Activated naive CD8-positive, alpha-beta T cell (primary cell): ENCODE results near the gene ROBO2.

Experiments
- H3K27ac Mint-ChIP-seq: one replicate; pipeline ENCODE4 v1.8.0; 2021; ENCODE audit warnings: mixed read lengths
- H3K27me3 Mint-ChIP-seq: one replicate; pipeline ENCODE4 v1.8.0; 2021; ENCODE audit warnings: mixed read lengths
- H3K36me3 Mint-ChIP-seq: one replicate; pipeline ENCODE4 v1.8.0; 2021; ENCODE audit warnings: mixed read lengths
- H3K4me1 Mint-ChIP-seq: one replicate; pipeline ENCODE4 v1.8.0; 2021; ENCODE audit warnings: low read depth, mixed read lengths
- H3K4me3 Mint-ChIP-seq: one replicate; pipeline ENCODE4 v1.8.0; 2021; ENCODE audit warnings: mild to moderate bottlenecking, mixed read lengths
- H3K9me3 Mint-ChIP-seq: one replicate; pipeline ENCODE4 v1.8.0; 2021; ENCODE audit warnings: low read depth, mixed read lengths

The ROBO2 gene

GRCh38 chr3:77039606-77040171 is at the start of gene ROBO2:
TSS of gene ROBO2 (plus strand) at chr3:77040099. CDS start at chr3:77040786, 687 bp downstream.
- H3K36me3 Mint-ChIP-seq: no peaks in the 10 kb centered on the region
- H3K4me1 Mint-ChIP-seq: peaks cover 3% of the 10 kb centered on the region
- H3K4me3 Mint-ChIP-seq: no peak within 1 kb of the TSS
- no peaks in the 10 kb centered on the region for H3K9me3 Mint-ChIP-seq
- no peak within 1 kb of the TSS for H3K27ac Mint-ChIP-seq
- peaks cover 16% of the 10 kb centered on the region for H3K27me3 Mint-ChIP-seq

GRCh38 chr3:76990606-76991005 is 49.3 kb upstream of the ROBO2 start:
- H3K27me3 Mint-ChIP-seq: no peaks in the 10 kb centered on the region
- H3K27ac Mint-ChIP-seq: no peak overlapping the region
- peaks cover 8% of the 10 kb centered on the region for H3K9me3 Mint-ChIP-seq
- no peaks in the 10 kb centered on the region for H3K4me1 Mint-ChIP-seq
- no peak overlapping the region for H3K4me3 Mint-ChIP-seq
- no peaks in the 10 kb centered on the region for H3K36me3 Mint-ChIP-seq

GRCh38 chr3:76991165-76991564 is 48.7 kb upstream of the ROBO2 start:
- Mint-ChIP-seq H3K4me1 (no peaks in the 10 kb centered on the region), H3K27me3 (no peaks in the 10 kb centered on the region), H3K27ac (no peak overlapping the region), H3K36me3 (no peaks in the 10 kb centered on the region), H3K9me3 (peaks cover 8% of the 10 kb centered on the region), H3K4me3 (no peak overlapping the region)

DNA sequence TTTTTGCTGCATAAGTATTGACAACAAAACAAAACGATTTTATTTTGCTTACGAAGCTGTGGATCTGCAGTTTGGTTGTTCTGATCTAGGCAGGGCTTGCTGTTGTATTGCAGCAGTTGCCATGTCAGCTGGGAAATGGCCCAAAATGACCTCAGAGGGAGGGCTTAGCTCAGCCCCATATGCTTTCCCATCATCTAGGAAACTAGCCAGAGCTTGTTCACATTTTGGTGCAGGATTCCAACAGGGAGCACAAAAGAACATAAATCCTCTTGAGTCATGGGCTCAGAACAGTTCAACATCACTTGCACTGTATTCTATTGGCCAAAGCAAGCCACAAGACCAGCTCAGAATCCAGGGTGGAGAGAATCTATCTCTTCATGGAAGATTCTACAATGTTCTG is 42.2 kb upstream of the ROBO2 start:
- Mint-ChIP-seq H3K4me1 (no peaks in the 10 kb centered on the region), H3K4me3 (no peak overlapping the region), H3K27me3 (no peaks in the 10 kb centered on the region), H3K36me3 (no peaks in the 10 kb centered on the region), H3K9me3 (peaks cover 8% of the 10 kb centered on the region), H3K27ac (no peak overlapping the region)

GRCh38 chr3:76998555-76998954 is 41.3 kb upstream of the ROBO2 start:
- Mint-ChIP-seq H3K27me3 (no peaks in the 10 kb centered on the region), H3K4me3 (no peak overlapping the region), H3K9me3 (peaks cover 10% of the 10 kb centered on the region), H3K4me1 (no peaks in the 10 kb centered on the region), H3K27ac (no peak overlapping the region), H3K36me3 (no peaks in the 10 kb centered on the region)

DNA sequence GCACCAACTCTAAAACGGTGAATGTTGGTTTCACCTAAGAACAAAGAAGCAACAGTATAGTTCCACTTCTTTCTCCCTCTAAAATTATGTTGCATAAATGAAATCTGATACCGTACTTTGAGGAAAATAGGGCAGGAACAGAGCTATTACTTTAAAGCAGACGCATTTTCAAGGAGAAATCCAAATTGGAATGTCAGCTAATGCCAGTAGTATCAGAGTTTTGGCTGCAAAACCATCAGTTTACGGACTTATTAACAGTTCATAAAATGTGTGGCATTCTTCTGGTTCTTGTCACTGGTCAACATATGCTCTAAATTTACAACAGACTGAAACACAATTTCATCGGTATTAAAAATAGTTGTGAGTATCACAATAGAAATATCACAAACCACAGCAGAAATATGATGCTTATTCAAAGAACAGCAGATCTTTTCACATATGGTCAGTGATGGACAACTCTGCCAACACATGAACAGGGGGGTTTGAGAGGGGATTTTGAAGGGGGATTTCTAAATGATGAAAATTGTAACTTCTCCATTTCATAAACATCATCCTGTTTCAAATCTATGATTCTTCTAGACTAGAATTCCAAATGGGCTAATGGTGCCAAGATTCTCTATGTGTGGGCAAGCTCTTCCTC is 38.7 kb upstream of the ROBO2 start:
- Mint-ChIP-seq H3K27me3 (no peaks in the 10 kb centered on the region), H3K4me3 (no peak overlapping the region), H3K9me3 (peaks cover 14% of the 10 kb centered on the region), H3K4me1 (no peaks in the 10 kb centered on the region), H3K36me3 (no peaks in the 10 kb centered on the region), H3K27ac (no peak overlapping the region)

GRCh38 chr3:77014226-77014625 is 25.7 kb upstream of the ROBO2 start:
- Mint-ChIP-seq H3K36me3 (no peaks in the 10 kb centered on the region), H3K27ac (no peak overlapping the region)

GRCh38 chr3:77025471-77025870 is 14.4 kb upstream of the ROBO2 start:
- no peak overlapping the region for H3K27ac Mint-ChIP-seq
- peaks cover 6% of the 10 kb centered on the region for H3K9me3 Mint-ChIP-seq
- no peaks in the 10 kb centered on the region for H3K27me3 Mint-ChIP-seq

More at GRCh38 chr3:77014226-77014625, 25.7 kb upstream of the ROBO2 start:
- Mint-ChIP-seq H3K4me1 (no peaks in the 10 kb centered on the region), H3K9me3 (peaks cover 14% of the 10 kb centered on the region), H3K27me3 (no peaks in the 10 kb centered on the region), H3K4me3 (no peak overlapping the region)

GRCh38 chr3:77026904-77027634 is 12.8 kb upstream of the ROBO2 start:
- Mint-ChIP-seq H3K36me3 (no peaks in the 10 kb centered on the region), H3K9me3 (peaks cover 13% of the 10 kb centered on the region), H3K27ac (no peak overlapping the region), H3K27me3 (no peaks in the 10 kb centered on the region), H3K4me3 (no peak overlapping the region), H3K4me1 (no peaks in the 10 kb centered on the region)

More at GRCh38 chr3:77025471-77025870, 14.4 kb upstream of the ROBO2 start:
- H3K4me3 Mint-ChIP-seq: no peak overlapping the region
- H3K36me3 Mint-ChIP-seq: no peaks in the 10 kb centered on the region
- H3K4me1 Mint-ChIP-seq: no peaks in the 10 kb centered on the region

- Mint-ChIP-seq H3K36me3 (no peaks in the 10 kb centered on the region), H3K4me3 (no peak overlapping the region), H3K27me3 (no peaks in the 10 kb centered on the region), H3K4me1 (no peaks in the 10 kb centered on the region), H3K27ac (no peak overlapping the region), H3K9me3 (peaks cover 13% of the 10 kb centered on the region)
Observed at GRCh38 chr3:77028005-77028404, 11.9 kb upstream of the ROBO2 start.

DNA sequence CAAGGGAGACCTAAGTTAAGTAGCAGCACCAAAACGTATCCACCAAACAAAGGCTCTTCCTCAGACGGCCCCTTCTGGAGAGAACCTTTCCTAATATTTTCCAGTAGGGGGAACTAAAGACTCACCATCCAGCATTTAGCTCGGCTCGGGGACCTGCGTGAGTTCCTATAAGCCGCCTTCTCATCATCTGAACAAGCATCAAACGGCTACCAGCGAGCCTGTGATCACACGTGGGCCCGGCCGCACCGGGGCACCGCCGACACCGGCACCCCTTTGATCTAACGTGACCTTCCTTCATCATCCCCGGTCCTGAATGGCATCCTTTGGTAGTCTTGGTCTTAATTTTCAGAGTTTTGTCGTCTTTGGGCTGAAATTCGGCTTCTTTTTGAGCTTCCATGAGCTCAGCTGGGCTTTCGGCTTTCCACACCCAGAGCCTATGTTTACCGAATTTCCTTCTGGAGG is 1.4 kb upstream of the ROBO2 start:
- Mint-ChIP-seq H3K36me3 (no peaks in the 10 kb centered on the region), H3K27me3 (peaks cover 16% of the 10 kb centered on the region), H3K9me3 (no peaks in the 10 kb centered on the region), H3K4me3 (no peak overlapping the region), H3K27ac (no peak overlapping the region), H3K4me1 (peaks cover 3% of the 10 kb centered on the region)

GRCh38 chr3:77038930-77039605 is 831 bp upstream of the ROBO2 start:
- peaks cover 16% of the 10 kb centered on the region for H3K27me3 Mint-ChIP-seq
- H3K27ac Mint-ChIP-seq: no peak overlapping the region
- H3K36me3 Mint-ChIP-seq: no peaks in the 10 kb centered on the region
- peaks cover 3% of the 10 kb centered on the region for H3K4me1 Mint-ChIP-seq
- H3K9me3 Mint-ChIP-seq: no peaks in the 10 kb centered on the region
- no peak overlapping the region for H3K4me3 Mint-ChIP-seq

DNA sequence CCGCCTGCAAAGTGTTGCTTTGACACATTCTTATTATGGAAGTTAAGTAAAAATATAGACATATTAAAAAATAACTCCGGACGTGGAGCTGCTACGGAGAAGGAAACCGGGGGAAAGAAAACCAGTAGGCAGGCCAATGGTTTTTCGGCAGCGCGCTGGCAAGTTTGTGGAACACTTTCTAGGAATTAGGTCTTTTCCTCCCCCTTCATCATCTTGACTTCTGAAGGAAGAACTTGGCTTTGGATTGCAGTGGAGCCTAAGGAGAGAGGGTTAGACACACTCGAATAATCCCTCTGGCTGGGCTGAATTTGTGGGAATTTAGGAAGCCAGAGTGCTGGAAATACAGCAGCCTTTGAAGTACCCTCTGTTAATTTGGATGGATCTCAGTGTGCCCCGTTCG is 317 bp downstream of the ROBO2 start:
- H3K9me3 Mint-ChIP-seq: no peaks in the 10 kb centered on the region
- H3K27ac Mint-ChIP-seq: no peak overlapping the region
- peaks cover 3% of the 10 kb centered on the region for H3K4me1 Mint-ChIP-seq
- H3K4me3 Mint-ChIP-seq: no peak overlapping the region
- no peaks in the 10 kb centered on the region for H3K36me3 Mint-ChIP-seq
- H3K27me3 Mint-ChIP-seq: peaks cover 16% of the 10 kb centered on the region

DNA sequence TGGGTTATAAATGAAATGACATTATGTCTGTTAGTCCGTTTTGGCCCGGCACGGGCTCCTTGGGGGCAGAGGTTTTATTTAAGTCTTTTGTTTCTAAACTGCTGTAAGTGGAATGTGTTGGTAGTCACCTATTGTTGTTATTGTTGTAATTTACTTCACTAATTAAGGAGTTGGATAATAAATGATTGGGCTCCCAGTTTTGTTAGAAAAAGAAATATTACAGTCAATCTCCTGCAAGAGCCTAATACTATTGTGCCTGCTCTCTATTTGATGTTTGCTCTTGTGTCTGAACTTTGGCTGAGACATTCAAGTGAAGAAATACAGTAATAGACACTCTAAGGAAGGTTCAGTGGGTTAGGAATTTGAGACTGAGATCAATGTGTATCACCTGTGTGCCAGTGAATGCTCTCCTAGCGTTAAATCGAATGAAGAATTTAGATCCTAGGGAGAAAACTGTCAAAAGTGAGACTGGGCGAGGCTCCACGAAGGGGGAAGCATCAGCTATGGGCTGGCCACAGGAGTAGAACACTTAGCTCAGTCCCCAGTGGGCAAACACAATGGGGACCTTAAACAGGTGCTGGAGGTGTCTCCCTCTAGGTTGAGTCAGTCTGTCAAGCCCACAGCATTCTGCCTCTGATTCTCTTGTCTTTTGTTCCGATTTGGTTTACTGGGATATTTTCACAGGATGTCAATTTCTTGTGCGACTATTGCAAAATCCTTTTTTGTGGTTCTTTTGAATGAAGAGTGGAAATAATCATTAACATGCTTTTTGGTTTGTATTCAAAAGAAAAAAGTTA is 1.2 kb downstream of the ROBO2 start:
- Mint-ChIP-seq H3K4me1 (peaks cover 3% of the 10 kb centered on the region), H3K27me3 (peaks cover 16% of the 10 kb centered on the region), H3K36me3 (no peaks in the 10 kb centered on the region), H3K9me3 (peaks cover 9% of the 10 kb centered on the region), H3K27ac (no peak overlapping the region), H3K4me3 (no peak overlapping the region)
